Gastroesophageal sphincter (tissue), 3 donors: ENCODE results near the gene TSSK2.

Experiments used
- EP300 ChIP-seq: sonication (generic); formaldehyde crosslinking; IDR thresholded peaks from one replicate; pipeline ENCODE4 v1.6.1; 2017; ENCODE audit warnings: antibody characterized with exemption, mild to moderate bottlenecking
- POLR2A ChIP-seq, 2 donors: fragments of 450-650 bp; IDR thresholded peaks; one replicate each; pipeline ENCODE4 v1.6.1; 2017; ENCODE audit warnings: antibody characterized with exemption in 2 of 2, mild to moderate bottlenecking in 2 of 2, moderate library complexity in 1 of 2
- POLR2AphosphoS5 ChIP-seq: sonication (generic); formaldehyde crosslinking; IDR thresholded peaks from one replicate; pipeline ENCODE4 v1.6.1; 2017; ENCODE audit warnings: antibody characterized with exemption
- TF ChIP-seq, protein P1 (sequence below), 4 experiments: fragments of 200-600 bp in 2 of 4; fragments of 450-650 bp in 2 of 4; sonication (generic) in 1 of 4; IDR thresholded peaks; one replicate each; pipeline ENCODE4 v1.5.1; 2017 to 2019; ENCODE audit warnings: antibody characterized with exemption in 4 of 4, mild to moderate bottlenecking in 2 of 4, moderate library complexity in 2 of 4

DNA sequence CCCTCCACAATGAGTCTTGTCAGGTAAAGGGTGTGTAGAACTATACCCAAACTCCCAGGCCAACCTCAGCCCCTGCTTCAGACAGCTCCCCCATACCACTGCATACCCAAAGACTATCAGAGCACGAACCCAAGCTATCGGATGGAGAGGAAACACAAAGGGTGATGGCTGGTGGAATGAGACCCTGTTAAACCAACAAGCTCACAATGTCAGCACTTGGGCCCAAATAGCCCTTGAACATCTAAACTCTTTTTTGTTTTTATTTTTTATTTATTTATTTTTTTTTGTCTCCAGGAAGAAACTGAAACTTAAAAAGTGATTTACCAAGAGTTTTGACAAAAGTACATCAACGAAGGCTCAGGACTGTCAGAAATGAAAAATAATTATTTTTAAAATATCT is 19.5 kb upstream of the TSSK2 start:
- TF ChIP-seq POLR2AphosphoS5 (no peak), POLR2A (IDR thresholded peaks at IDR 0.05) (no peak), EP300 (no peak)
- TF ChIP-seq, protein P1, sequence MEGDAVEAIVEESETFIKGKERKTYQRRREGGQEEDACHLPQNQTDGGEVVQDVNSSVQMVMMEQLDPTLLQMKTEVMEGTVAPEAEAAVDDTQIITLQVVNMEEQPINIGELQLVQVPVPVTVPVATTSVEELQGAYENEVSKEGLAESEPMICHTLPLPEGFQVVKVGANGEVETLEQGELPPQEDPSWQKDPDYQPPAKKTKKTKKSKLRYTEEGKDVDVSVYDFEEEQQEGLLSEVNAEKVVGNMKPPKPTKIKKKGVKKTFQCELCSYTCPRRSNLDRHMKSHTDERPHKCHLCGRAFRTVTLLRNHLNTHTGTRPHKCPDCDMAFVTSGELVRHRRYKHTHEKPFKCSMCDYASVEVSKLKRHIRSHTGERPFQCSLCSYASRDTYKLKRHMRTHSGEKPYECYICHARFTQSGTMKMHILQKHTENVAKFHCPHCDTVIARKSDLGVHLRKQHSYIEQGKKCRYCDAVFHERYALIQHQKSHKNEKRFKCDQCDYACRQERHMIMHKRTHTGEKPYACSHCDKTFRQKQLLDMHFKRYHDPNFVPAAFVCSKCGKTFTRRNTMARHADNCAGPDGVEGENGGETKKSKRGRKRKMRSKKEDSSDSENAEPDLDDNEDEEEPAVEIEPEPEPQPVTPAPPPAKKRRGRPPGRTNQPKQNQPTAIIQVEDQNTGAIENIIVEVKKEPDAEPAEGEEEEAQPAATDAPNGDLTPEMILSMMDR (IDR thresholded peaks at IDR 0.05): no peak
